Stimulated activated CD8-positive, alpha-beta memory T cell treated with anti-CD3 and anti-CD28 coated beads, Interleukin-15, amount 100 ng/mL, for 48 hours (primary cell): ENCODE measurements around the gene PPM1D.
"Not testable (repeated sequence)": the region's sequence is repeated elsewhere in the genome, so short reads cannot be mapped to it uniquely, and the experiment has no call there.

Experiments
- DNase-seq, 2 donors: peaks; one replicate each; pipeline ENCODE4 v3.0.0-alpha.2; 2020; ENCODE audit warnings: low read depth in 2 of 2

The PPM1D gene

DNA sequence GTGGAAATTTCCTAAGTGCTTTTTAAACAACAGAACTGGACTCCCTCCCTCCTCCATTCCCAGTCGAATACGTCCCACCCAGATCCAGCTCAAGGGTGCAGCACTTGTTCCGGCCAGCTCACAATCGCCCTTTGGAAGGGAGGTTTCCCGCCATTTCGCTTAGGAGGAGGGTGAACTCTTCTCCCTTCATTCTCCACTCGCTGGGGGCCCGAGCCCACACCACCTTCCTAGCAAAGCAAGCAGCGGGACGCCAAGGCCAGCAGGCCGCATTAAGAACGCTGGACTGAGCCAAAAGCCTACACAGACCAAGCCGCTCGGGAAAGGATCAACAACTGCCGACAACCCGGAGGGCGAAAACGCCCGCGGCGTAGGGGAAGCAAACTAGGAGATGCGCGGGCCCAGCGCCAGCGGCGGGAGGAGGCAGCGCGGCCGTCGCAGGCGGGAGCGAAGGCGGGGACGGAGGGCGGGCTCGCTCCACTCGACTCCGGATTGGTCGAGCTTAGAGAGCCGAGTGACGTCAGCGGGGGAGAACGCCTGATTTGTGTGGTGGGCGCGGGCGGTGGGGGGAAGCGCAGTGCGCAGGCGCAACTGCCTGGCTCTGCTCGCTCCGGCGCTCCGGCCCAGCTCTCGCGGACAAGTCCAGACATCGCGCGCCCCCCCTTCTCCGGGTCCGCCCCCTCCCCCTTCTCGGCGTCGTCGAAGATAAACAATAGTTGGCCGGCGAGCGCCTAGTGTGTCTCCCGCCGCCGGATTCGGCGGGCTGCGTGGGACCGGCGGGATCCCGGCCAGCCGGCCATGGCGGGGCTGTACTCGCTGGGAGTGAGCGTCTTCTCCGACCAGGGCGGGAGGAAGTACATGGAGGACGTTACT lies at the start of gene PPM1D:
PPM1D (plus strand) TSS at position 574 of the 870 bp plus-strand sequence; CDS start at position 796, 222 bp downstream.
- DNase-seq, result peak; percentile 97 to 98

DNA sequence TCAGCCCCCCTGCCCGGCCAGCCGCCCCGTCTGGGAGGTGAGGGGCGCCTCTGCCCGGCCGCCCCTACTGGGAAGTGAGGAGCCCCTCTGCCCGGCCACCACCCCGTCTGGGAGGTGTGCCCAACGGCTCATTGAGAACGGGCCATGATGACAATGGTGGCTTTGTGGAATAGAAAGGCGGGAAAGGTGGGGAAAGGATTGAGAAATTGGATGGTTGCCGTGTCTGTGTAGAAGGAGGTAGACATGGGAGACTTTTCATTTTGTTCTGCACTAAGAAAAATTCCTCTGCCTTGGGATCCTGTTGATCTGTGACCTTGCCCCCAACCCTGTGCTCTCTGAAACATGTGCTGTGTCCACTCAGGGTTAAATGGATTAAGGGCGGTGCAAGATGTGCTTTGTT lies 47.7 kb upstream of the PPM1D start:
- DNase-seq, result not testable (repeated sequence)

DNA sequence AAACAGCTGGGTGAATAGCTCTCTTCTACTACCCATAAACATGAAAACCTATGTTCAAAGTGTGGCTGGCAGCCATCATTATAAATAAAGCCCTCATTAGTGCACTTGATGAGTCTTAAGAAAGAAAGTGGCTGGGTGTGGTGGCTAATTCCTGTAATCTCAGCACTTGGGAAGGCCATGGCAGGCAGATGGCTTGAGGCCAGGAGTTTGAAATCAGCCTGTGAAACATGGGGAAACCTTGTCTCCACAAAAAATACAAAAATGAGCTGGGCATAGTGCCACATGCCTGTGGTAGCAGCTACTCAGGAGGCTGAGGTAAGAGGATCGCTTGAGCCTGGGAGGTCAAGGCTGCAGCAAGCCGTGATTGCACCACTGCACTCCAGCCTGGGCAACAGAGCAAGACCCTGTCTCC lies 45.6 kb upstream of the PPM1D start:
- DNase-seq, result no peak

DNA sequence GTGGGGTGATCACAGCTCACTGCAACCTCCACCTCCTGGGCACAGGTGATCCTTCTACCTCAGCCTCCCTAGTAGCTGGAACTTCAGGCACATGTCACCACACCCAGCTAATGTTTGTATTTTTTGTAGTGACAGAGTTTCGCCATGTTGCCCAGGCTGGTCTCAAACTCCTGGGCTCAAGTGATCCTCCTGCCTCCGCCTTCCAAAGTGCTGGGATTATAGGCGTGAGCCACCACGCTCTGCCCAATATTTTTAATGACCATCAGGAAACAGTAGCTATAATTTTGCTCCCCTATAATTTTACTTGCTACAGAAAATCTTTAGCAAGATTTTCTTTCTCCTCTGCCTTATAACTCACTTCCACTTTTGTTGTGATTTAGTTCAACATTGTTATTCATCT lies 44.2 kb upstream of the PPM1D start:
- no peak for DNase-seq

DNA sequence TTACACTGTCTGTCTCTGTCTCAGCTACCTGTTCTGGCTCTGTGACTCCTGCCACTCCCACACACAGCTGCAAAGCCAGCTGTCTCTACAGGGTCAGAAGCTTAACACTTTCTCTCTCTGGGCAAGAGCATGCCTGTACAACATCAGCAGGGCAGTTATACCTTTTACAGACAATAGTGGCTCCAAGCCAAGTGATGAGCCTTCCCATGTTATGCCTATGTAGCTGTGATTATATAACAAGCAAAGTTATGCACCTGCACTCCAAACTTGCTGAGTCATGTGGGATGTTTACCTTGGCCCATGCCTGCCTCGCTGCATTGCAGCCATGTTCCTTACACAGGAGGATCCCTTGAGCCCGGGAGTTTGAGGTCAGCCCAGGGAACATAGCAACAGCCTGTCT lies 42.2 kb upstream of the PPM1D start:
- DNase-seq, result no peak

DNA sequence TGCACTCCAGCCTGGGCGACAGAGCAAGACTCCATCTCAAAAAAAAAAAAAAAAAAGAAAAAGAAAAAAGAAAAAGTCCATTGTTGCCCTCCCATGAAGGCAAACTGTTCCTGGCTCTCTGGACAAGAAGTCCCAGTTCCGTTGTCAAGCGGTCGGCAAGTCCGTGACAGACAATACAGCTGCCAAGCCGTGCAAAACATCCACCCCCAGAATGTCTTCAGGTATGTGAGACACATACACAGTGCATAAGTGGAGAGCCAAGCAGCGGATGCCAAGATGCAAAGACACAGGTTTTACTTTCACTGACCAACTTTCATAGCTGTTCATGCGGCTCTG lies 40.4 kb upstream of the PPM1D start:
- no peak for DNase-seq

DNA sequence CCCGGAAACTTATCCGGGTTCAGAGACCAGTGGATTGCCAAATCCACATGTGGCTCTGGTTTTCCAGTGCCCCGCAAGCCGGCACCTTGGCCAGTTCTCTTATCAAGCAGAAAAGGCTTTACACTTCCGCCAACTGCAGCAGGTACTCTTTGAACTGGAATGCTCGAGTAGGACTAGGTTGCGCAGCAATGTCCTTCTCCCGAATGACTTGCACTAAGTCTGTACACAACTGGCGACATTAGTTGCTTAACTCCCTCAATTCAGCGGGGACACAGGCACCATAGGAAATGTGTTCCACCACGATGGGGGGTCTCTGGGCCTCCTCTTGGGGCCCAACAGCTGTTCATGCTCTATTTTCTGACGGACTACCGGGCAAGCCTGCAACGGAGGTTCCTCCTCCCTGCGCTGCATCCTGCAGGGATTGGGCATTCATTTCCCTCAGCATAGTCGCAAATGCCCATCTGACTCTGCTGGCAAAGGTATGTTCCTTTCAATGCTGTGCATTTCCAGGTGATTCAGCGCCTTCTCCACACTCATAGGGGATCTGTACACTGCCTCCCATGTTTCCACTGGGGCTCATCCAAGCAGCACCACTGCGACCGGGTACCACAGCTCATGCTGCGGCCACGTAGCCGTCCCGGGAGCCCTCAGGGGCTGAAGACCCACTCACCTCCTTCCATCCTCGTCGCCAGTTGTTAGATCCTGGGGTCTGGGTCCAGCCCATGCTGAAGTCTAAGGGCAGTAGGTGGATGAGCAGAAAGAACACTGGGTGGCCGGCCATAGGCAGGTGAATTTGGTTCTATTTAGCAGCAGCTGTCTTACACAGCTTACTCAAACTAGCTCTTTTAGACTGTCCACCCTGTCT lies 39.8 kb upstream of the PPM1D start:
- DNase-seq, result no peak

DNA sequence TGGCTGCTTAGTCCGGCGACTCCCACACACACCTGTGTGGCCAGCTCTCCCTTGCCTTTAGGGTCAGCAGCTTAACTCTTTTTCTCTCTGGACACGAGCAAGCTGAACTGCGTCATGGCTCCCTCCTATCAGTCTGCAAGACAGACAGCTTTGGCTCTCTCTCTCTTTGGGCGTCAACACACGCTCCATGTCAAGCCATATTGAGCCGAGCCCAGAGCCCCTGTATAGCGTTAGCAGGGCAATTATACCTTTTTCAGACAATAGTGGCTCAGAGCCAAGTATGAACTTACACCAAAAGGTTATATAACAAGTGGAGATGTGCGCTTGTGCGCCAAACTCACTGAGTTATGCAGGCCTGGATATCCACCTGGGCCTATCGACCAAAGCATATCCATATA lies 39.1 kb upstream of the PPM1D start:
- DNase-seq, result no peak

DNA sequence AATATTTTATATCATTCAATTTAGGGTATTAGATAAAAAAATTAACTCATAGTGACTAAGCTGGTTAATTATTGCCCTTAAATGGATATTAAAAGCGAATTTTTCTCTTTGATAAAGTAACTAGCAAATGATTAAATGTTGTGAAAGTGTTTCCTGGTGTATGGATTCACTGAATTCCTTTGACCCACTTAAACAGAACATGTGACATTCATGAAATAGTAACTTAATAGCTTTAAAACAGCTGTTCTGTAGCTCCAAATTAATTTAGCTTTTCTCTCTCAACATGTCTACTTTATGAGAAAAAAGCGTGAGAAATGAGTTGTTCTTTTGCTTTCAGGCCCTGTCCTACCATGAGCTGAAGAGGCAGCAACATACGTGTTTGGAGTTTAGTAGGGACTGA lies 37.6 kb upstream of the PPM1D start:
- no peak for DNase-seq

DNA sequence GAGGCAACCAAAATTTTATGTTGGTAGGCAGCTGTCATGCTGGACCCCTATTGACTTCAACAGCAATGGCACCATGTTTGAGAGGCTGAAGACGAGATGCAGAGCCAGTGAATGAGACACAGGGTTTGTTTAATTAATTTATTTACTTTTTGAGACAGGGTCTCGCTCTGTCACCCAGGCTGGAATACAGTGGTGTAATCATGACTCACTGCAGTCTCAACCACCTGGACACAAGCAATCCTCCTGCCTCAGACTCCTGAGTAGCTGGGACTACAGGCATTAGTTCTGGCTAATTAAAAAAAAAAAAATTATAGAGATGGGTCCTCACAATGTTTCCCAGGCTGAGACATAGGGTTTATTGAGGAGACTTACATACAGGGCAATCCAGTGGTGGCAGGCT lies 36.2 kb upstream of the PPM1D start:
- DNase-seq, result no peak

DNA sequence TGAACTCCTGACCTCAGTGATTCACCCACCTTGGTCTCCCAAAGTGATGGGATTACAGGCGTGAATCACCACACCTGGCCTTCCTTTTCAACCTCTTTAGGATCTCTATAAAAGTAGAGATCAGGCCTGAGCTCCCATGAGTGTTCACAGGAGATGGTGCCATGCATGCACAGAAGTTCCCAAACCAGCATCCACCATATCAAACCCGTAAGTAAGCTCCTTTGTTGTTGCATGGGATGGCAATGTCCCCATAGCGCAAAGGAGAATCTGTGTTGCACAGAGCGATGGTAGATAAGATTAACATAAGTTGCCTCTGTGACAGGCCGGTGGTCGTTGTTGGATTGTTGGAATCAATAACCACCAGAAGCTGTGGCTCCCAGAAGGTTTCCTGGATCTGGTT lies 34.8 kb upstream of the PPM1D start:
- DNase-seq, result no peak

DNA sequence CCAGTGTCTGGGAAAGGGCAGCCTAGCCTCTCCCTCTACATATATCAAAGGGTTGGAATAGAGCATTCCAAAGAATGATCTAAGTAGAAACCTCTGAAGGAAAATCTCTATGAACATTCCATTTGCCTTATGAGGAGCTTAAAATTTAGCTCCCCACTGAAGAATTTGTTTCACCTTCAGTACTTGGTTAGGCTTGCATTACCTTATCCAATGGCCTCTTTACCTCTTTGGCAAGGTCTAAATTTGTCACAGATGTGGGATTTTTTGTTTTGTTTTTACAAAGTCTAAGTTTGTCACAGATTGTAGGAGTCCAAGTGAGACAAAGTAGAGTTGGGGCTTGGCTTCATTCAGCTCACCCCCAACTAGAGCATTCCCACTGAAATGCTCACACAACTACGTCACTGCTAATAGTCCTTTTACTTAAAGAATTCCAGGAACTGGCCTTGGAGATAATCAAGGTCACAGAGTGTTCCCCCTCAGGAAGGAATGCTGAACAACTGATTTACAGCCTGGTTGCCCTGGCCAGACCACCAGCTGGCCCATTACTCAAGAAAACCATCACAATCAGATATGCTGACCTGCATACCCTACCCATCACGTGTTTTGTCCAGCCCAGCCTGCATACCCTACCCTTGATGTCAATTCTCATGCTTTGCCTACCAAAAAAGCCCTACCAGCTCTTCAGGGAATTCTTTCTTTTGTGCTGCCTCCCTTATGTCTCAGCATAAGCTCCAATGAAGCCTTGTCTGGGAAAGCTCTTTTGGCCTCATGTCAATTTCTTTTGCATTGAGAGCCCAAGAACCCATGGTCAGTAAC lies 26.5 kb upstream of the PPM1D start:
- DNase-seq, result no peak

DNA sequence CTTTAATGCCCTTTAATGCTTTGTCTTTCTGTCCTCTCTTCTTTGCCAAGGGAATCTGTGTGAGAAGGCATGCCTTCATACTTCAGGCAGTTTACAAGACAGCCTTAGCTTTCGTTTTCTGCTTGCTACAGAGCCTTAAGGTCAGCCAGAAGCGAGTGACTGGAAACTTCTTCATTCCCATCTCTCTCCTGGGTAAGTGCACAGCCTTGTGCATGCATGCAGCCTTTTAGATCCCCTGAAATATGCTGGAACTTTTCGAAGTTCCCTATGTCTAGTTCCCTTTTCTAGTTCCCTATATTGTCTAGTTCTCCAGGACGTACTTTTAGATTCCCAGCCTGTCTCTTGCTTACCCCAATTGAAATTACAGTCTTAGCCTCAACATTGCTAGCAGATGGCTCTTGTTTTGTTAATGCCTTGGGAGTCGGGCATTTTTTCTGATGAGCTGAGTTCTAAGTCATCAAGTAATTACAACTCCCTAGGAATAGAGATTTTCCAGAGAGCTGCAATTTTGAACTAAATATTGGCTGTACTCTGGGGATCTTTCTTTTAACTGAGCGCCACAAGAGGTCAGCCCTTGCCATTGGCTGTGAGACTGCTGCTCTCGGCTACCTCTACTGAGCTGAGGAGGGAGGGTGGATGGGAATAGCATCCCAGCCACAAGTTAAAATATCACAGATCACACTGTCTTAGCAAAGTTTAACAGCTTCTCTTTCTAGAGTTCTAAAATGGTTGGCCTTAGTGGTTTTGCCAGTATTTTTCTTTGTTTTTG lies 22.7 kb upstream of the PPM1D start:
- DNase-seq, result no peak

DNA sequence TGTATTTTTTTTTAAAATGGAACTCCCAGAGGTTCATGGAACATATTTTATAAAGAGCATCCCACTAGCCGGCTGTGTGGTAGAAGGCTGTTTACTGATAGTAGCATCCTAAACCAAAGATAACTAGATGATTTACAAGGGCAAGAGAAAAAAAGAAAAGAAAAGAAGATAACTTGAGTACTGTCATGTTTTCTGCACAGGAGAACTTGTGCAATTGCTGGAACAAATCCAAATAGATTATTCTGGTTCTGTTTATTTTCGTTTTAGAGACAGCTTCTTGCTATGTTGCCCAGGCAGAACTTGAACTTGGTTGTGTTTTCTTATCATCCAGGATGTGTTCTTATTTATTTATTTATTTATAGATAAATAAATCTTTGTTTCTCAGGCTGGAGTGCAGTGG lies 20.9 kb upstream of the PPM1D start:
- DNase-seq, result no peak

DNA sequence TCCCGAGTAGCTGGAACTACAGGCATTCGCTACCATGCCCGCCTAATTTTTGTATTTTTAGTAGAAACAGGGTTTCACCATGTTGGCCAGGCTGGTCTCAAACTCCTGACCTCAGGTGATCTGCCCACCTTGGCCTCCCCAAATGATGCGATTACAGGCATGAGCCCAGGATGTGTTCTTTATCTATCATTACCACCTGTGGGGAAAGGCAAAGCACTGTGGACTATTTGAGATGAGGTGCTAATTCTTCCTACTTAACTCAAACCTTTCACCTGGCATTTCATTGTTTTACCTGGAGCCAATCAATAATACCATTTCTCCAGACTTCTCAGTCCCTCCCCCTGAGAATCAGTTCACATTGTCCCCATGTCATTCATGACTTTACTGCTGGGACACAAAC lies 20.4 kb upstream of the PPM1D start:
- DNase-seq, result no peak

DNA sequence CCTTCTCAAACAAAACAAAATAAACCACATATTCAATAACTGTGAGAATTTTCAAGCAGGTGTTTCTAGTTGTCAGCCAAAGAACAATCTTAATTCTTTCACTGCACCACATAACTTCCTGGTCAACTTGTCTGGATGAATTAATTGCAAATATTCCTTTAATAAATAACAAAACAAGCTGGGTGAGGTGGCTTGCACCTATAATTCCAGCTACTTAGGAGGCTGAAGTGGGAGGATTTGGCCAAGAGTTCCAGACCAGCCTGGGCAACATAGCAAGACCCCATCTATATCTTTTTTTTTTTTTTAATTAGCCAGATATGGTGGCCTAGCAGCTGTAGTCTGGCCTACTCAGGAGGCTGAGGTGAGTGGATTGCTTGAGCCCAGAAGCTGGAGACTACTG lies 17.0 kb upstream of the PPM1D start:
- no peak for DNase-seq

DNA sequence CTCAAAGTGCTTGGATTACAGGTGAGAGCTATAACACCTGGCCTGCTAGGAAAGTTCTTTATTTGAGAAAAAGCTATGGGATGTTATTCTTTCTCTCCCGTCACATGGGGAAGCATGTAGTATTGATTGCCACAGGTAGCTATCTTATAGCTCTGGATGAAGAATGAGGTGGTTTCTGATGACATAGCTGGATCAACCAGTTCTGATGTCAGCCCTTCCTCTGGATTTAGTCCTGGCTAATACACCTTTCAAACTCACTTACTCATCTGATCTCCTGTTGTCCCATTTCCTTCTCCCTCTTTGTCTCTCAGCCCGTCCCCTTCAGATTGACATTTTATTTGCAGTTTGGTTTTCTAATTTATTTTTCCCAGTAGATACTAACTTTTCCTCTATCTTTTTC lies 14.1 kb upstream of the PPM1D start:
- no peak for DNase-seq

DNA sequence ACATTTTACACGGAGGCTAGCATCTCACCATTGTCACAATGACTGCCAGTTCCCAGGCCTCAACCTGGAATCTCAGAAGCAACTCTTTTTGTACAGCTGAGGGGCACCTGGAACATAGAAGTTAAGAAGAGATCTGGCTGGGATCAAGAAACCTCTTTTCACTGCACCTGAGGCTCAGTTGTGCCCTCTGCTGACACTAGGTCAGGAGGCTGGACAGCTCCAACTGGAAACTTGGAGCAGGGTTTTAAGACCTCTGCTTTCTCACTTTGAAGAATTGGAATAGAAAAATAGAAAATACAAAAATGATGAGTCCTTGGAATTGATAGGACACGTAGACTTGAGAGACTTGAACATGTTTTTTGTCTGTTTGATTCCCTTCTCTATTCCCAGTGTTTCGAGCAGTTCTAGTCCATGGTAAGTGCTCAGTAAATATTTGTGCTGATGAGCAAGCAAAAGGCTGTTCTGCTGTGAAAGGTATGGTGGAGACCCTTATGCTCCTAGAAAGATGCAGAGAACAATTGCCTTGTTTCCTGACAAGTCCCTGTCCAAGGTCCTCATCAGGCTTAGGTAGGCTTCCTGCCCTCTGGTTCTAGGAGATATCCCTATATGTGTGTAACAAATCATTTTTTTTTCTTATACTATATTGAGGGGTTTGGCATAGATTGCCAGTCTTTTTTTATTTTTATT lies 13.6 kb upstream of the PPM1D start:
- DNase-seq, result no peak

DNA sequence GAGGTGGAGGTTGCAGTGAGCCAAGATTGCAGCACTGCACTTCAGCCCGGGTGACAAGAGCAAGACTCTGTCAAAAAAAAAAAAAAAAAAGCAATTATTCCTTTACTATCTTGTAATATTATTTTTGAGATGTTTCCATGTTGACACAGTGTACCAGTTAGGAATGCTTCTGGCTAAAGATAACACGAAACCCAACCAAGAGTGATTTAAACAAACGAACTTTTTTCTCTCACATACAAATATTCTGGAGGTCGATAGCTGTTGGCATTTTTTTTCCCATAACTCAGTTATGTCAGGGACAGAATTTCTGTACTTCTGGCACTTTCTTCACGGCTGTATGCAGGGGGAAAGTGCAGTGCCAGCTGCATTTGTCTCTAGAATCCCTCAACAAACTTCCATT lies 9.9 kb upstream of the PPM1D start:
- no peak for DNase-seq

DNA sequence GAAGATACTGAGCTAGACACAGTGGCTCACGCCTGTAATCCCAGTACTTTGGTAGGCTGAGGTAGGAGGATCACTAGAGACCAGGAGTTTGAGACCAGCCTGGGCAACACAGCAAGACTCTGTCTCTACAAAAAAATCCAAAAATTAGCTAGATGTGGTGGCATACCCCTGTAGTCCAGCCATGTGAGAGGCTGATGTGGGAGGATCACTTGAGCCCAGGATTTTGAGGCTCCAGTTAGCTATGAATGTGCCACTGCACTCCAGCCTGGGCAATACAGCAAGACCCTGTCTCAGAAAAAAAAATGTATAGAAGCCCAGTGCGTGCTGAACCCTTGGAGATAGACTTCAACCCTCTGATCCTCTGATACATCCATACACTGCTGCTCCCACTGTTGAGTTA lies 7.2 kb upstream of the PPM1D start:
- no peak for DNase-seq
